Hindlimb muscle (tissue), 1 donor: ENCODE measurements around the gene HDGFL3. TPM values are rescaled to one million over a fixed set of nuclear protein-coding genes. Genes with fewer than 3 reads are reported as not detected.
"Not testable (repeated sequence)": the region's sequence is repeated elsewhere in the genome, so short reads cannot be mapped to it uniquely, and the experiment has no call there.

Experiments used
- DNase-seq: peaks from one replicate; pipeline ENCODE4 v3.0.0-alpha.2; 2013
- polyA plus RNA-seq: library from polyadenylated mRNA; unstranded; fragments of 120-200 nt; gene quantifications from one replicate; pipeline ENCODE4 v1.2.1, GENCODE V29; 2013; ENCODE audit not compliant: insufficient read length

HDGFL3 gene
- polyA plus RNA-seq, 1 donor: 41.1 TPM

GRCh38 chr15:83099290-83099689, 108.3 kb downstream of the HDGFL3 start:
- no peak for DNase-seq

- DNase-seq: no peak
These were observed 109.5 kb downstream of the HDGFL3 start for GRCh38 chr15:83098079-83098478.

GRCh38 chr15:83094583-83094982, 113.0 kb downstream of the HDGFL3 start:
- DNase-seq: no peak

- DNase-seq: no peak
These were observed 115.2 kb downstream of the HDGFL3 start for GRCh38 chr15:83092309-83092976.

- DNase-seq: not testable (repeated sequence)
These were observed 115.7 kb downstream of the HDGFL3 start for GRCh38 chr15:83091965-83092308.

GRCh38 chr15:83090465-83090864, 117.2 kb downstream of the HDGFL3 start:
- DNase-seq: no peak

GRCh38 chr15:83088876-83089275, 118.7 kb downstream of the HDGFL3 start:
- DNase-seq: no peak

GRCh38 chr15:83087576-83087975, 120.0 kb downstream of the HDGFL3 start:
- no peak for DNase-seq

GRCh38 chr15:83085864-83086552, 121.6 kb downstream of the HDGFL3 start:
- DNase-seq: not testable (repeated sequence)

- not testable (repeated sequence) for DNase-seq
These were observed 122.2 kb downstream of the HDGFL3 start for GRCh38 chr15:83085461-83085860.

GRCh38 chr15:83082730-83083386, 124.8 kb downstream of the HDGFL3 start:
- DNase-seq: no peak

GRCh38 chr15:83081256-83082014, 126.2 kb downstream of the HDGFL3 start:
- no peak for DNase-seq

GRCh38 chr15:83078712-83079111, 128.9 kb downstream of the HDGFL3 start:
- no peak for DNase-seq

Other genes with a start within 250 kb of the HDGFL3 start
- gene RAMAC, start 221.6 kb downstream of the HDGFL3 start, polyA plus RNA-seq: 27.2 TPM
- gene C15orf40, start 196.2 kb downstream of the HDGFL3 start, polyA plus RNA-seq: 17.9 TPM
- gene BTBD1, start 140.6 kb downstream of the HDGFL3 start, polyA plus RNA-seq: 134 TPM
- 57.6 TPM for gene TM6SF1, start 100.2 kb downstream of the HDGFL3 start, polyA plus RNA-seq
- gene BNC1, start 76.8 kb upstream of the HDGFL3 start, polyA plus RNA-seq: 2.2 TPM
- gene SH3GL3, start 239.5 kb upstream of the HDGFL3 start, polyA plus RNA-seq: 3.9 TPM